ENCODE results near the gene HMCES.

- no peak for TF ChIP-seq CTCF (IDR thresholded peaks at IDR 0.05)
- no peak for TF ChIP-seq POLR2A (IDR thresholded peaks at IDR 0.05)
Observed at GRCh38 chr3:129266651-129267050, 12.0 kb upstream of the HMCES start.
